Bronchial epithelial cell (primary cell): ENCODE results near the gene SLC6A7. TPM values are rescaled to one million over a fixed set of nuclear protein-coding genes. Genes with fewer than 3 reads are reported as not detected.
A peak's percentile ranks its signal among the peaks of the same experiment; 100 is the strongest.

Experiments
- DNase-seq: peaks from one replicate; pipeline ENCODE4 v3.0.0-alpha.2; 2010; ENCODE audit warnings: low read depth
- FAIRE-seq: peaks from 2 replicates; lab custom pipeline; 2011; peaks lifted over from hg19 to GRCh38; lab: Jason Lieb, UNC
- H3K27me3 ChIP-seq: 2 replicates; pipeline ENCODE4 v1.5.1; 2011; ENCODE audit warnings: low read length; ENCODE audit not compliant: control insufficient read depth, insufficient read depth
- H3K36me3 ChIP-seq: 2 replicates; pipeline ENCODE4 v1.5.1; 2011; ENCODE audit warnings: low read length; ENCODE audit not compliant: control insufficient read depth, insufficient read depth
- H3K4me3 ChIP-seq: 2 replicates; pipeline ENCODE4 v1.5.1; 2011; ENCODE audit warnings: mild to moderate bottlenecking, low read depth, low read length, control low read depth
- total RNA-seq: library from RNA; depleted of rRNA; stranded (reverse); fragments of >200 nt; gene quantifications from 2 replicates; pipeline ENCODE4 v1.2.1, GENCODE V29; 2014
- TF ChIP-seq, protein P1 (sequence below): IDR thresholded peaks from 2 replicates; pipeline ENCODE4 v1.5.1; 2011; ENCODE audit warnings: mild to moderate bottlenecking, moderate library complexity, low read length, control low read depth, inconsistent platforms; ENCODE audit not compliant: insufficient read depth, severe bottlenecking

The SLC6A7 gene
- total RNA-seq, 1 donor from 2014 or later, result not detected

DNA sequence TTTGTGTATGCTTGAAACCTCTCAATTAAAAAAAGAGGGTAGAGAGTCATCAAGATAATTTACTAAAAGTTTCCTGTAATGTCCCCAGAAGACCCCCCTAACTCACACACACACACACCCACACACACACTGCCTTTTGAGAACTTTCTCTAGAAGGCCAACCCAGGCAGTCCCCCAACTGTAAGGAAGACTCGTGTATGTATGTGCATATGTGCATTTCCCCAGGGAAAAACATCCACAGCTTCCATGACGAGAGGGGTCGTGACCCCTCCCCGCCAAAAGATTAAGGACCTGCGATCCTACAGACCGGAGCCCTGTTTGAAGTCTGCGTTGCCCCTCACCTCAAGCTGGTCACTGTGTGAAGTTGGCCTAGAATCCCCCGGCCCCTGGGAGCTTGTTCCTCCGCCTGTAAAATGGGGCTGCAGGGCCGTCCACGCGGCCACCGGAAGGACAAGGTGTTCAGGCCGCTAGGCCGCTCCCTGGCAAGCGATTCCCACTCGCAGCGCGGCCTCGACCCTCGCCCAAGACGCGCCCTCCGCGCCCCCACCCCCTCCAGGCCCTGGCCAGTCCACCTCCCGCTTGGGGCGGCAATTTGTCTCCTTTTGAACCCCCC is 23.7 kb upstream of the SLC6A7 start:
- TF ChIP-seq, protein P1, sequence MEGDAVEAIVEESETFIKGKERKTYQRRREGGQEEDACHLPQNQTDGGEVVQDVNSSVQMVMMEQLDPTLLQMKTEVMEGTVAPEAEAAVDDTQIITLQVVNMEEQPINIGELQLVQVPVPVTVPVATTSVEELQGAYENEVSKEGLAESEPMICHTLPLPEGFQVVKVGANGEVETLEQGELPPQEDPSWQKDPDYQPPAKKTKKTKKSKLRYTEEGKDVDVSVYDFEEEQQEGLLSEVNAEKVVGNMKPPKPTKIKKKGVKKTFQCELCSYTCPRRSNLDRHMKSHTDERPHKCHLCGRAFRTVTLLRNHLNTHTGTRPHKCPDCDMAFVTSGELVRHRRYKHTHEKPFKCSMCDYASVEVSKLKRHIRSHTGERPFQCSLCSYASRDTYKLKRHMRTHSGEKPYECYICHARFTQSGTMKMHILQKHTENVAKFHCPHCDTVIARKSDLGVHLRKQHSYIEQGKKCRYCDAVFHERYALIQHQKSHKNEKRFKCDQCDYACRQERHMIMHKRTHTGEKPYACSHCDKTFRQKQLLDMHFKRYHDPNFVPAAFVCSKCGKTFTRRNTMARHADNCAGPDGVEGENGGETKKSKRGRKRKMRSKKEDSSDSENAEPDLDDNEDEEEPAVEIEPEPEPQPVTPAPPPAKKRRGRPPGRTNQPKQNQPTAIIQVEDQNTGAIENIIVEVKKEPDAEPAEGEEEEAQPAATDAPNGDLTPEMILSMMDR, result no peak
- no peak for DNase-seq
- Histone ChIP-seq H3K4me3 (no peak overlapping the region), H3K36me3 (no peaks in the 10 kb centered on the region), H3K27me3 (peaks cover 23% of the 10 kb centered on the region)
- FAIRE-seq, result no peak

DNA sequence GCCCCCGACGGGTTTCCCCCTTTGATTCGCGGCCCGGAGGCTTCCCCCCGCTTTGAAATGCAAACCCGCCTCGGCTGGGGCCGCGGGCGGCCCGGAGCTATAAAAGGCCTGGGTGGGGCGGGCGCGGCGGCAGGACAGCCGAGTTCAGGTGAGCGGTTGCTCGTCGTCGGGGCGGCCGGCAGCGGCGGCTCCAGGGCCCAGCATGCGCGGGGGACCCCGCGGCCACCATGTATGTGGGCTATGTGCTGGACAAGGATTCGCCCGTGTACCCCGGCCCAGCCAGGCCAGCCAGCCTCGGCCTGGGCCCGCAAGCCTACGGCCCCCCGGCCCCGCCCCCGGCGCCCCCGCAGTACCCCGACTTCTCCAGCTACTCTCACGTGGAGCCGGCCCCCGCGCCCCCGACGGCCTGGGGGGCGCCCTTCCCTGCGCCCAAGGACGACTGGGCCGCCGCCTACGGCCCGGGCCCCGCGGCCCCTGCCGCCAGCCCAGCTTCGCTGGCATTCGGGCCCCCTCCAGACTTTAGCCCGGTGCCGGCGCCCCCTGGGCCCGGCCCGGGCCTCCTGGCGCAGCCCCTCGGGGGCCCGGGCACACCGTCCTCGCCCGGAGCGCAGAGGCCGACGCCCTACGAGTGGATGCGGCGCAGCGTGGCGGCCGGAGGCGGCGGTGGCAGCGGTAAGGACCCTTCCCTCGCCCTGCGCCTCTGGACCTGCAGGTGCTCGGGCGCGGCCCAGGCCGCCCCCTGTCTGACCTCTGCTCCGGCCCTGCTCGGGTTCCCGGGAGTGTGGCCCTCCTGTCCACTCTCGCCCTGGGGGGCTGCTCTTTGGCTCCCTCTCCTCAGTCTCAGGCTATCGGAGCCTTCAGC is 23.0 kb upstream of the SLC6A7 start, which contains the start of gene CDX1:
Gene CDX1 (plus strand): TSS at position 129 of the 862 bp plus-strand sequence. CDS start 99 bp downstream, at position 228.
- TF ChIP-seq, protein P1, result no peak
- DNase-seq, result no peak
- FAIRE-seq, result no peak
- Histone ChIP-seq H3K4me3 (no peak within 1 kb of the TSS), H3K27me3 (peaks cover 23% of the 10 kb centered on the region), H3K36me3 (no peaks in the 10 kb centered on the region)

DNA sequence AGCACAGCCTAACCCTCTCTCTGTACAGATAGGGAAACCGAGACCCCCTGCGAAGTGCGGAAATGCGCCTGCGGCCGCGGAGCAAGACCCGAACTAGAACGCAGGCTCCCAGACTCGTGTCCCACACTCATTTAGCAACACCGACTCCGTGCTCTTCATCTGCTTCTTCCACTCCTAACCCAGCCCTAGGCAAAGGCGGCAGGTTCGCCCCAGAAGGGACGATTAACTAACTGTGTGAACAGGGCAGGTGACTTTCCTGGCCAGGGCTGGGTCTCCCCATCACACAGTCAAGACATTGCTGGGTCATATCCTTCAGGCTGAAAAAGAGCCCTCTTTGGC is 22.4 kb upstream of the SLC6A7 start:
- FAIRE-seq, result no peak
- H3K4me3 ChIP-seq, result no peak overlapping the region
- H3K36me3 ChIP-seq, result no peaks in the 10 kb centered on the region
- DNase-seq, result no peak
- H3K27me3 ChIP-seq, result peaks cover 23% of the 10 kb centered on the region
- TF ChIP-seq, protein P1, result no peak

DNA sequence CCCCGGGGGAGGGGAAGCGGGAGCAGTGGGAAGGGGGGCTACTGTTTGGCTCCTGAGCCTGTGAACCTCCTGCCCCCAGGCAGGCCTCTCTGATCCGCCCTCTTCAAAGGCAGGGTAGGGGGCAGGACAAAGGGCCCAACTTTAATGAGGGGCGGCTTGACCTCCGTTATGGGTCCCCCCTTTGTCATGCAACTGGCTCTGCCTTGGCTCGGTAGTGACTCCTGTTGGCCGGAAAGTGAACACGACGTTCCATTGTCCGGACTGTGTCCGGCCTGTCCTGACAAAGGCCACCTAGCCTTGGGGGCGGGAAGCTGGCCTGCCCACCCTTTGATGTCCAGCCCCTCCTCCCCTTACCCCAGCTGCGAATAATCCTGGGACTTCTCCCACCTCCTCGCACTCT is 22.0 kb upstream of the SLC6A7 start:
- Histone ChIP-seq H3K36me3 (no peaks in the 10 kb centered on the region), H3K4me3 (no peak overlapping the region), H3K27me3 (peaks cover 23% of the 10 kb centered on the region)
- DNase-seq (no peak), FAIRE-seq (no peak)
- TF ChIP-seq, protein P1, result peak; percentile 11

DNA sequence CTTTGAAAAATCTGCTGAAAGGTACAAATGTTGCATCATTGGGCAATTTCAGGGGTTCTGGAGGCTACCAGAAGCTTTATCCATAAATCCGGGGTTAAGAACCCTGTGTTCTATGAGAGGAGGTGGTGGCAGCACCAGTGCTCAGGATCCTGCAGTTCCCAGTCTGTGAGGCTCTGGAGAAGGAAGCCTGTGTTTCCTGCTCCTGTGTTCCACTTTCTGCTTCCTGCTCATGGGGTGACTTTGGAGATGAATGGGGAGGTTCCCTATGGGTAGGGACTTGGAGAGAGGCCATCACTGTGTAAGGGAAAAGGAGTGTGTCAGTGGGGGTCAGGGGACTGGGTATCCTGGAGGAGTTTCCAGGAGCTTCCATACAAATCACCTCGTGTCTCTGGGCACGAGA is 21.0 kb upstream of the SLC6A7 start:
- Histone ChIP-seq H3K4me3 (no peak overlapping the region), H3K27me3 (peaks cover 23% of the 10 kb centered on the region), H3K36me3 (no peaks in the 10 kb centered on the region)
- DNase-seq, result no peak
- TF ChIP-seq, protein P1, result no peak
- peak; percentile 28 for FAIRE-seq
